ENCODE data around the gene MGAT4C. TPM values are rescaled to one million over a fixed set of nuclear protein-coding genes. Genes with fewer than 3 reads are reported as not detected.

The MGAT4C gene
- total and polyA plus RNA-seq, 2 of the 8 experiments (the other 6 are each of a cell fraction or from before 2014, with no cell fraction given): 1.6 to 2.5 TPM

DNA sequence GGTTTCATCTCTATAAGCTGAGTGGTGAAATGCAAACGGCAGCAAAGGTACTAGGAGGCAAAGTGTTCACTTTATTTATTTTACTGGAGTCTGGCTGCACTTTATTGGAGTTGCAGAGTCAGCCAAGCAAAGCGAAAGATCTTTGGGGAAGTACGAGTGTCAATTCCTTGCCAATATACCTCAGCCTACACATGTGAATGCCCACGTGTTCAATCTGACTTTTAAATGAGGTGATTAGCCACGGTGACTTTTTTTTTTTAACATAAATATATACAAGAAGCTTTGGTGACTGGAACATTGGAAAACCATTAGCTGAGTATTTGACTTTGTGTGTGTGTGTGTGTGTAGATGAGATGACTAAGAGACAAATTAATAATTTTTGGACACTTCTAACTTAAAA is 203.3 kb downstream of the MGAT4C start:
- Histone ChIP-seq H3K9ac (replicated peaks in 1 of 4; ENCODE audit: extremely low read depth in 1 of 4, low read depth in 3 of 4, low read length in 3 of 4) (no peak overlapping the region), H3K27me3 (replicated peaks in 1 of 4; ENCODE audit: control insufficient read depth in 3 of 4, extremely low read depth in 1 of 4, insufficient read depth in 3 of 4, low read length in 3 of 4) (no peaks in the 10 kb centered on the region), H3K23me2 (ENCODE audit: low read depth, low read length) (no peaks in the 10 kb centered on the region; the same call in 1 of the 2 replicates), H3K4ac (replicated peaks; ENCODE audit: insufficient read length, low read depth, low read length) (no peak overlapping the region), H4K5ac (ENCODE audit: insufficient read length, low read depth, low read length) (no peak overlapping the region), H3K36me3 (ENCODE audit: control insufficient read depth in 2 of 4, insufficient read depth in 4 of 4, low read length in 3 of 4) (no peaks in the 10 kb centered on the region), H2AFZ (ENCODE audit: low read length) (no peak overlapping the region), H2BK15ac (ENCODE audit: low read length) (no peak overlapping the region), H2BK12ac (ENCODE audit: low read depth, low read length) (no peak overlapping the region), H2BK20ac (ENCODE audit: low read length) (no peak overlapping the region), H3K4me1 (replicated peaks in 1 of 4; ENCODE audit: control insufficient read depth in 3 of 4, insufficient read depth in 4 of 4, low read length in 3 of 4) (no peaks in the 10 kb centered on the region), H3K18ac (ENCODE audit: extremely low read depth, low read length) (no peak overlapping the region), H3K79me2 (ENCODE audit: control insufficient read depth in 1 of 2, insufficient read depth in 2 of 2, low read length in 2 of 2) (no peaks in the 10 kb centered on the region), H3K23ac (ENCODE audit: insufficient read length) (no peak overlapping the region), H3K56ac (replicated peaks; ENCODE audit: insufficient read length, low read depth, low read length) (no peak overlapping the region), H3K27ac (ENCODE audit: low read depth, low read length) (no peak overlapping the region), H4K8ac (ENCODE audit: extremely low read depth, insufficient read depth, low read length) (no peak overlapping the region), H4K20me1 (replicated peaks in 1 of 2; ENCODE audit: control insufficient read depth in 1 of 2, insufficient read depth in 2 of 2, low read length in 2 of 2) (no peaks in the 10 kb centered on the region), H2AK5ac (ENCODE audit: low read depth, low read length) (no peak overlapping the region), H4K91ac (replicated peaks; ENCODE audit: insufficient read length, low read length) (no peak overlapping the region), H3K4me2 (ENCODE audit: insufficient read depth in 1 of 2, low read depth in 2 of 2, low read length in 2 of 2) (no peak overlapping the region), H3K79me1 (ENCODE audit: low read depth, low read length) (no peaks in the 10 kb centered on the region), H3K9me3 (ENCODE audit: insufficient read depth in 2 of 2, low read depth in 1 of 2, low read length in 1 of 2) (no peaks in the 10 kb centered on the region), H3K4me3 (ENCODE audit: extremely low read depth in 1 of 4, insufficient read depth in 2 of 4, low read depth in 3 of 4, low read length in 4 of 4) (no peak overlapping the region), H3K14ac (ENCODE audit: insufficient read length) (no peak overlapping the region), H2BK5ac (ENCODE audit: low read depth, low read length) (no peak overlapping the region), H2BK120ac (replicated peaks; ENCODE audit: low read depth, low read length) (no peak overlapping the region)
- TF ChIP-seq ZNF274 (IDR thresholded peaks at IDR 0.05; ENCODE audit: borderline replicate concordance, extremely low read depth, low read length) (no peak), BCL11A (IDR thresholded peaks at IDR 0.05; ENCODE audit: low read depth in 2 of 2, low read length in 2 of 2) (no peak), HDAC6 (IDR thresholded peaks at IDR 0.05; ENCODE audit: low read depth, low read length) (no peak)
- TF ChIP-seq, protein P1, sequence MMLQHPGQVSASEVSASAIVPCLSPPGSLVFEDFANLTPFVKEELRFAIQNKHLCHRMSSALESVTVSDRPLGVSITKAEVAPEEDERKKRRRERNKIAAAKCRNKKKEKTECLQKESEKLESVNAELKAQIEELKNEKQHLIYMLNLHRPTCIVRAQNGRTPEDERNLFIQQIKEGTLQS (IDR thresholded peaks at IDR 0.05; ENCODE audit: insufficient read depth, low read depth, low read length): no peak
- ChIA-PET POLR2A (ENCODE audit: partially characterized antibody) (no interaction called here), CTCF (ENCODE audit: partially characterized antibody) (interaction anchor here (0.8 kb wide), 1 partner anchor 129 kb away, joined by 4 read pairs; no protein-coding TSS in a partner anchor)
- DNase-seq (ENCODE audit: low read depth in 1 of 2, low spot score in 2 of 2) (no peak), FAIRE-seq (no peak)
- WGBS, 2 experiments (ENCODE audit: extremely low coverage in 1 of 2, insufficient coverage in 1 of 2, insufficient read length in 1 of 2, insufficient replicate concordance in 2 of 2, low coverage in 1 of 2, low lambda C conversion rate in 2 of 2, missing lambda C conversion rate in 1 of 2): 86% methylated on average over 5 of the region's 5 CpGs; no CpG with 5 or more reads in 1 of the 2 experiments

All from H1 (cell line).